Gastrocnemius medialis (tissue), 4 donors: ENCODE results near the gene KIF26B.

Experiments
- POLR2A ChIP-seq, 2 donors: fragments of 450-650 bp; IDR thresholded peaks; one replicate each; pipeline ENCODE4 v1.6.1; 2017; ENCODE audit warnings: antibody characterized with exemption in 2 of 2, mild to moderate bottlenecking in 2 of 2, moderate library complexity in 2 of 2
- TF ChIP-seq, protein P1 (sequence below), 5 experiments: fragments of 450-650 bp in 3 of 5; fragments of 200-600 bp in 2 of 5; sonication (generic) in 2 of 5; IDR thresholded peaks in 4 of 5; conservative IDR thresholded peaks in 1 of 5; 1 replicate in 4 of 5; 2 replicates in 1 of 5; pipeline ENCODE4 v1.5.1; 2016 to 2019; ENCODE audit warnings: antibody characterized with exemption in 5 of 5, mild to moderate bottlenecking in 3 of 5, moderate library complexity in 3 of 5

DNA sequence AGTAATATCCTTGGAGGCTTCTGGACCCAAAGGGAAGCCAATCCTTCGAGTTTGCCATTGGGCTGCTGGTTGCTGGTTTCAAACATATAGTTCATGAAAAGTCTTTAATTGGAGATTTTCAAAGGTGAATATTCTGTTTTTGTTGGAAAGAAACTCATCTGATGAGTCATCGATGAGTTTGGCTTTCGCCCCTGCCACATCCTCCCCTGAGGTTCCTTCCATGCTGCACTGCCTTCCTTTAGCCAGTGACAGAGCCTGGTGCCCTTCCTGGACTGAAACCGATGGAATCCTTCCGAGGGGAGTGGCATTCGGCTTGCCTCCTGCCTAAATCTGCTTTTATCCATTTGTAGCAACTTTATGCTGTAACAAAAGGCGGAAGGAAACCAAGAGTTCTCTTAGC, 550.0 kb downstream of the KIF26B start:
- TF ChIP-seq POLR2A (IDR thresholded peaks at IDR 0.05), result no peak
- TF ChIP-seq, protein P1, sequence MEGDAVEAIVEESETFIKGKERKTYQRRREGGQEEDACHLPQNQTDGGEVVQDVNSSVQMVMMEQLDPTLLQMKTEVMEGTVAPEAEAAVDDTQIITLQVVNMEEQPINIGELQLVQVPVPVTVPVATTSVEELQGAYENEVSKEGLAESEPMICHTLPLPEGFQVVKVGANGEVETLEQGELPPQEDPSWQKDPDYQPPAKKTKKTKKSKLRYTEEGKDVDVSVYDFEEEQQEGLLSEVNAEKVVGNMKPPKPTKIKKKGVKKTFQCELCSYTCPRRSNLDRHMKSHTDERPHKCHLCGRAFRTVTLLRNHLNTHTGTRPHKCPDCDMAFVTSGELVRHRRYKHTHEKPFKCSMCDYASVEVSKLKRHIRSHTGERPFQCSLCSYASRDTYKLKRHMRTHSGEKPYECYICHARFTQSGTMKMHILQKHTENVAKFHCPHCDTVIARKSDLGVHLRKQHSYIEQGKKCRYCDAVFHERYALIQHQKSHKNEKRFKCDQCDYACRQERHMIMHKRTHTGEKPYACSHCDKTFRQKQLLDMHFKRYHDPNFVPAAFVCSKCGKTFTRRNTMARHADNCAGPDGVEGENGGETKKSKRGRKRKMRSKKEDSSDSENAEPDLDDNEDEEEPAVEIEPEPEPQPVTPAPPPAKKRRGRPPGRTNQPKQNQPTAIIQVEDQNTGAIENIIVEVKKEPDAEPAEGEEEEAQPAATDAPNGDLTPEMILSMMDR (IDR thresholded peaks at IDR 0.05 in 4 of 5, conservative IDR thresholded peaks at IDR 0.05 in 1 of 5), result no peak
